HG03097 (cell line): ENCODE measurements around the gene MIPEP.
"Not testable (repeated sequence)": the region's sequence is repeated elsewhere in the genome, so short reads cannot be mapped to it uniquely, and the experiment has no call there.

ENCODE experiments used
- ATAC-seq: cut with Tn5 transposase; IDR thresholded peaks from one replicate; pipeline ENCODE4 v1.9.1; 2021; ENCODE audit not compliant: unreplicated experiment, low FRiP score

The MIPEP gene

GRCh38 chr13:23889615-23890607, 711 bp upstream of the MIPEP start:
- no peak for ATAC-seq

DNA sequence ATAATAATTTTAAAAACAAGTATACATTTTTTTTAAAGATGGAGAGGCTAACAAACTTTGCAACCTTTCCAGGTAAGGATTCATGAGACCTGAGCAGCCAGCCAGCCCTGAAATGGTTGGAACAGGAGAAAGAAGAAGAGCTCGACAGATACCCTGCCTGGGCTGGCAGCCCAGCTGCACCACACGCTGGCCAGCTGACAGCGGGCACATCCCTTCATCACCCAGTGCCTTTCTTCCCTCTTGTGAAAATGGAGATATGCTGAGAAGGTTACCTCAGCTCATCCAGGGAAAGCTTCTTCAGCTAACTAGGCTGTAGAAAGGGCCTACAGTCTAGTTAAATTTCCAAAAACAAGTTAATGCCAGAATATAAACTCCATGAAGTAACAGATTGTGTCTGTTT, 4.8 kb downstream of the MIPEP start:
- not testable (repeated sequence) for ATAC-seq

DNA sequence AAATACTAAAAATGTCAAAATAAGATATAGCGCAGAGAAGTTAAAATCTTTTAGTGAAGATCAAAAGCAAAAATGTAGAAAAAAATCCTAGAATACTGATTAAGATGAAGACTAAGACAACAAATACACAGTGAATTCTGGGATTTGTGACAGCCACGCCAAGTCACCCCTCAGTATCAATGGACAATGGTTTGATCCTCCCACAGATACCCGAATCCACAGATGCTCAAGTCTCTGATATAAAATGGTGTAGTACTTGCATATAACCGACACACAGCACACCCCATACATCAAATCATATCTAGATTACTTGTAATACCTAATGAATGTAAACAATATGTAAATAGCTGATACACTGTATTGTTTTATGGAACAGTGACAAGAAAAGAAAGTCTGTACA, 5.9 kb downstream of the MIPEP start:
- no peak for ATAC-seq

DNA sequence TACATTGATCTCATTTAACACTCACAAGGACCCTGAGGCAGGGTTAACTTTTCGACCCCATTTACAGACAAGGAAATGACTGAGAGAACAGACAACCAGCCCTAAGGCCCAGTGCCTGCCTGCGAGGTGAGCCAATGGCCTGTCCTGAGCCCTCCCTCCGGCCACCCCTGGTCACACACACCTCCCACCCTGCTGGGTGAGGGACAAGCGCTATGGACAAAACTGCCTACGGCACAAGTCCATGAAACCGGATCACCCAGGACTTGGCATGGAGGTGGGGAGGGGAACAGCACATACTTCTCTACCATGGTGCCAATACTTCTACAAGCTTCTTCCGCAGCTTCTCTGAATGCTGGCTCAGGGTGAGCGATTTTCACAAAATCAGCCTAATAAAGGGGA, 7.8 kb downstream of the MIPEP start:
- ATAC-seq = not testable (repeated sequence)

DNA sequence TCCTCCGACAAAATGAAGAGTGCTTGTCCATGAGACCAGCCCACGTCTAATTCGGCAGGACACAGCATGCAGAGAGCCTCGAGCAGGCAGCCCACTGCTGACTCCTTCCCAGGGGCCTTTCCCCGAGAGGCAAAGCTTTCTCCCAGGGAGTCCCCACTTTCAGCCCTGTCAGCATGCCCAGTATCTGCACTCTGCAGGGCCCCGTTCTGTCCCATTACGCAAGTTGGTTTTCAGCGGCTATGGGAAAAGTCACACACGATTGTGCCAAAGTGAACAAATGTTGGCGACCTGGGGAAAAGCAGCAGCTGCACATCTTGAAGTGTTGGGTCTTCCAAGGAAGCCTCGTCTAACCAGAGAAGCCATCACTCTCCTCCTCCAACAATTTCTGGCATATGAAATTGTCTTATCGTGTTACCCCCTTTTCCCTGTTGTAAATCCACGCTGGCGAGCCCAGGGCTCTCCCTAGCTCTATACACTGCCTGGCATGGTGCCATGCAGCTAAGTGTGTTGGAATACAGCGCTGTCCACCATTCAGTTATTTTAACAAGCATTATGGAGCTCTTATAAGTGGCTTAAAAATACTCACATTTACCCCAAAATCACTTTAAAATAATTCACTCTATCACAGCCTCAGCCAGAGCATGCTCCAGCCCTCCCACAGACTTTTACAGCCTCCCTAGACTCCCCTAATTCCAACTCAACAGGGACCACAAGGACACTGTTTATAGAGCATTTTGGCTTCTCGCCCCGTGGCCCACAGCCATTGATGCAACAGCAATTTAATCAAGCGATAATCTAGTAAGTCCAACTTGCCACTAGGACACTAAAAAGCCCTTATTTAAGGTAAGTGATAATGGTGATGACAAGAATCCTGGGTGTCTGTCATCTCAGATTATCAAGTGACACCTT, 8.5 kb downstream of the MIPEP start:
- ATAC-seq = not testable (repeated sequence)

DNA sequence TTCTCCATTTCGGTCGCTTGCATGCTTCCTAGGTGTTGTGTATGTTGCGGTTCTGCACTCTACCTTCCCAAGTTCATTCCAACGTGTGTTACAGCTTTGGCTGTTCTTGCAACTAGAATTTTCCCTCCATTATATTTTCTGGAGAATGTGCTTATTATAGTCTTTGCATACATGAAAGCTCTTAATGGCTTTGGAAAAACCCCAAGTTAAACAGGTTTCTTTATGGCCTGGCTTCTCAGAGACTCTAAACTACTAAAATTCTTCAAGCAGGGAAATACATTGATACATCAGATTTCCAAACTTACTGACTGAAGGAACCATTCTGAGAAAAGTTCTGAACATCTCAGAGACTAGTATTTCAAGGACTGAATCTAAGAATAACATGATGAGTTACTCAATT, 11.9 kb downstream of the MIPEP start:
- no peak for ATAC-seq

GRCh38 chr13:23876265-23876664, 12.9 kb downstream of the MIPEP start:
- ATAC-seq = no peak

DNA sequence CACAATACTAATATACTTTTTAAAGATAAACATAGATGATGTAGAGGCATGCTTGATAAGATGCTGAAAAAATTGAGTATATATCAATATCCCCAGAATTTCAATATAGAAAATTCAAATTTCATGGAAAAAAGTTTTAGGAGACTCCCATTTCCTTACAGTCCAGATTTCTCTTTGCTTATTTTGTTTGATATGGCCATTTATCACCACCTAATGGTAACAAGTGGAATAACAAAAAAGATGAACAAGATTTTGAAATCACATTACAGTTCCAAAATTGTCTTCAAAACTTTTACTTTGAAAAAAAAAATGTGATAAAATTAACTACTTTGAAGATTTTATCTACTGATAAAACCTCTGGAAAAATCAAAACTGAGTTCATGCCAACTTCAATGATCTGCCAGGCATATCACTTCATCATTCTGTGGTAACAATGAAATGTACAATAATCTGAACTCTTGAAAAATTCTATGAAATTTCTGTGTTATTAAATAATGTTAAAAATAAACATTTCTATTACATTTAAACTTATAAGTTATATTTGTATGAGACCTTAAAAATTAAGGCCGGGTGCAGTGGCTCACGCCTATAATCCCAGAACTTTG, 17.5 kb downstream of the MIPEP start:
- no peak for ATAC-seq

- peak; percentile 45 for ATAC-seq
Observed at GRCh38 chr13:23870356-23871140, 18.7 kb downstream of the MIPEP start.

GRCh38 chr13:23868521-23868920, 20.7 kb downstream of the MIPEP start:
- ATAC-seq = no peak

DNA sequence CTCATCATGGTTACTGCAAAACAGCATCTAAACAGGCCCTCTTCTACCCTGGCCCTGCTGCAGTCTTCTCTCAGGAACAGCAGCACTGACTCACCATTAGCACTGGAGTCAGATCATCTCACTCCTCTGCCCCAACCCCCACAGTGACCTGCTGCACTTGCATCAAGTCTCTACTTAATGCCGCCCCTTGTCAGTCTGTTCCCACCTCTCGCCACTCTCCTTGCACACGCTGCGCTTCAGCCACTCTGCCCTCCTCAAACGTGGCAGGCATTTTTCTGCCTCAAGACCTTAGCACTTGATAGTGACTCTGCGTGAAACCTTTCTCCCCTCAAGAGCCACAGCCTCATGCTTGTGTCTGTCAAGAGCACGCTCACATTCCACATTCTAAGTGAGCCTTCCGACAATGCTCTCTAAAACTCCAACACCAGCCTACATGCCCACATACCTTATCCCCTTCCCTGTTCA, 22.1 kb downstream of the MIPEP start:
- no peak for ATAC-seq

GRCh38 chr13:23866420-23867026, 22.7 kb downstream of the MIPEP start:
- no peak for ATAC-seq

GRCh38 chr13:23865906-23866305, 23.3 kb downstream of the MIPEP start:
- no peak for ATAC-seq

- ATAC-seq = no peak
Observed at GRCh38 chr13:23865026-23865425, 24.2 kb downstream of the MIPEP start.

DNA sequence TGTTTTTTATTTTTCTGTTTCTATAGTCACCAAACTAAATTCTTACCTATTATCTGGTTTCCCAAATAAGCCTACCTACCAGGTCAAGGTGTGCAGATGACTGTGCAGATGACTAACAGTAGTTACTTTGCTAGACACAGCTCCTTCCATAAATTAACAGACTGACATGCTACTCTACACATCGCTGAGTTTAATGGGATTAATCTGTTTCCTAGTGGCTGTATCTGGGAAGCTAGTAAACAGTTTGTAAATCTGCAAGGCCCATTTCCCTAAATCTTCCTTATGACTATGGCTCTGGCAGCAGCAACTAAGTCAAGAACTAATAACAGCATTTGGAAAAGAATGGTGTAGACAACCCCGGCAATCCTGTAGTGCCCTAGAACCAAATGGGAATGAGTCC, 27.9 kb downstream of the MIPEP start:
- no peak for ATAC-seq

DNA sequence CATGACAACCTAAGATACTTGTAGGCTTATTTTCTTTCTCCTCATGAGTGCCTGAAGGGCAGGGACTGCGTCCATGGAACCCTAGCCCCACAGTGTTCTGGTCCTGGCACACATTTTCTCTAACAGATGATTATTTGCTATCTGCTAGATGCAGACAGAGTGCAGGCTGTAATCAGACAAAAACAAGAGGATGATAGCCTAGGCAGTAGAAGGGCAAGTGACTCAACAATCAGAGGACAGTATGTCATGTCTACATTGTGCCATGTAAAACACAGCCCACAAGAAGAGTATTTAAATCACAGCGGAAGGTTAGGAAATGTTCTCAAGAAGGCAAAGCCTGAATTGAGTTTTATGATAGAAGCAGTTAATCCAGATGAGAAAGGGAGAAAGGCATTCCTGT, 29.3 kb downstream of the MIPEP start:
- no peak for ATAC-seq

DNA sequence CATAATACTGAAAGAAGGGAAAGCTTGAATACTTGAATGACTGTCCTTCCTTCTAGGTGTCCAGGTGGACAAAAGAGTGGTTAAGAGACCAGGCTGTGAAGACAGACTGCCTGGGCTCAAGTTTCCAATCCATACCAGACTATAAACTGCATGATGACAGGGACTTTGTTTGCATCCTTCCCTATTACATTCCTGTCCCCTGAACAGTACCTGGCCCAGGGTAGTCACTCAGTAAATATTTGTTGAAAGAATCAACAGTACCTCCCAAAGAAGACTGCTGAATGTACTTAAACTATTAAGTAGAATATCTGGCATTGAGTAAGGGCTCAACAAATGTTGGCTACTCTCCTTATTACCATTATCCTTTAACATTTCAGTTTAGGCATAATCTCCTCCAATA, 29.7 kb downstream of the MIPEP start:
- no peak for ATAC-seq

GRCh38 chr13:23858546-23858945, 30.7 kb downstream of the MIPEP start:
- ATAC-seq = no peak

GRCh38 chr13:23856008-23856750, 33.0 kb downstream of the MIPEP start:
- no peak for ATAC-seq
